ENCODE results near the gene MPND. TPM values are rescaled to one million over a fixed set of nuclear protein-coding genes. Genes with fewer than 3 reads are reported as not detected.

Gene MPND
- total RNA-seq, 2 experiments from 2014 or later = 7.2 to 19.1 TPM

DNA sequence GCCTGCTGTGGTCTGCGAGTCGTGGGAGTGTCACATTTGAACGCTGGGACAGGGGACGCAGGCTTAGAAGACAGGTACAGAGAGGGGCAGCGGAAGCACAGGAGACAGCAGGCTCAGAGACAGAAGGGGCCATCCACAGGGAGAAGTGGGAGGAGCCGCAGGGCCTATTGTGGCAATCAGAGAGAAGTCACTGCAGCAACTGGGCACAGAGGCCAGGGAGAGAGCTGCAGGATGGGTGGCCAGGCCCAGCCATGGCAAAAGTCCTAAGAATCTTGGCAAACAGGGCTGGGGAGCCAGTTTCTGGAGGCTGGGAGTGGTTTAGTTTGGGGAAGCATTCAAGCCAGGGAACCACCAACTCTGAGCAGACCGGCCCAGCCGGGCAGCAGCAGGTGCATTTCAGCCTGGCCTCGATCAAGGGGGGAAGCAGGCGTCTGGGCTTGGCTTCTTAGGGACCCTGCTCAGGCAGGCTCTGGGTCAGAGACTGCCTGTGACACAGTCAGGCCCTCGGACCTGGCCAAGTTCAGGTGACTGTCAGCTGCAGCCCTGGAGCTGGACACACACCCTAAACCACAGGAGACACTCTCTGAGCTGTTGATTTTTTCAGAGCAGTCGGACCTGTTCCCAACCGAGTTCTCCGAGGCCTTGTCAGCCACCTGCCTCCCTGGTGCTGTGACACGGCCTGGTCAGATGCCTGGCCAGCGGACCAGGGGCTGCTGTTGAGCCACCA lies 45.1 kb downstream of the MPND start:
- TF ChIP-seq, protein P1, sequence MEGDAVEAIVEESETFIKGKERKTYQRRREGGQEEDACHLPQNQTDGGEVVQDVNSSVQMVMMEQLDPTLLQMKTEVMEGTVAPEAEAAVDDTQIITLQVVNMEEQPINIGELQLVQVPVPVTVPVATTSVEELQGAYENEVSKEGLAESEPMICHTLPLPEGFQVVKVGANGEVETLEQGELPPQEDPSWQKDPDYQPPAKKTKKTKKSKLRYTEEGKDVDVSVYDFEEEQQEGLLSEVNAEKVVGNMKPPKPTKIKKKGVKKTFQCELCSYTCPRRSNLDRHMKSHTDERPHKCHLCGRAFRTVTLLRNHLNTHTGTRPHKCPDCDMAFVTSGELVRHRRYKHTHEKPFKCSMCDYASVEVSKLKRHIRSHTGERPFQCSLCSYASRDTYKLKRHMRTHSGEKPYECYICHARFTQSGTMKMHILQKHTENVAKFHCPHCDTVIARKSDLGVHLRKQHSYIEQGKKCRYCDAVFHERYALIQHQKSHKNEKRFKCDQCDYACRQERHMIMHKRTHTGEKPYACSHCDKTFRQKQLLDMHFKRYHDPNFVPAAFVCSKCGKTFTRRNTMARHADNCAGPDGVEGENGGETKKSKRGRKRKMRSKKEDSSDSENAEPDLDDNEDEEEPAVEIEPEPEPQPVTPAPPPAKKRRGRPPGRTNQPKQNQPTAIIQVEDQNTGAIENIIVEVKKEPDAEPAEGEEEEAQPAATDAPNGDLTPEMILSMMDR (conservative IDR thresholded peaks at IDR 0.05; ENCODE audit: low read length) = no peak
- TF ChIP-seq EZH2phosphoT487 (IDR thresholded peaks at IDR 0.05; ENCODE audit: borderline replicate concordance, low read depth, low read length) = no peak
- no TSS peak for BruUV-seq (replicated peaks)
- no peak overlapping the region for H3K4me3 ChIP-seq (ENCODE audit: low read depth, low read length, poor library complexity, severe bottlenecking)
- no peak for DNase-seq (ENCODE audit: low spot score)
- no peaks in the 10 kb centered on the region for H3K9me3 ChIP-seq (ENCODE audit: low read length)
- no peaks in the 10 kb centered on the region for H3K4me1 ChIP-seq (ENCODE audit: insufficient read depth, low read length, poor library complexity, severe bottlenecking)
- POLR2A ChIA-PET = no interaction called here
- H3K9me2 ChIP-seq (ENCODE audit: insufficient read depth, low read length) = no peaks in the 10 kb centered on the region
- CTCF ChIA-PET (ENCODE audit: unreplicated experiment) = no interaction called here
- peaks cover 40% of the 10 kb centered on the region; the same call in 1 of the 2 replicates for H3K36me3 ChIP-seq (ENCODE audit: insufficient read depth, low read length)
- intact Hi-C loops (cut with micrococcal nuclease; ENCODE audit: unreplicated experiment) = no loop called here
- H3K4me2 ChIP-seq (ENCODE audit: low read length) = no peak overlapping the region
- no peaks in the 10 kb centered on the region; the same call in 1 of the 2 replicates for H4K20me1 ChIP-seq (ENCODE audit: insufficient read depth, low read length)
- H2AFZ ChIP-seq (ENCODE audit: low read length) = no peak overlapping the region
- H3K27ac ChIP-seq (ENCODE audit: low read depth, low read length, poor library complexity, severe bottlenecking) = no peak overlapping the region
- H3K79me2 ChIP-seq (ENCODE audit: insufficient read depth, low read depth, low read length) = peaks cover 35% of the 10 kb centered on the region; the same call in 1 of the 2 replicates

DNA sequence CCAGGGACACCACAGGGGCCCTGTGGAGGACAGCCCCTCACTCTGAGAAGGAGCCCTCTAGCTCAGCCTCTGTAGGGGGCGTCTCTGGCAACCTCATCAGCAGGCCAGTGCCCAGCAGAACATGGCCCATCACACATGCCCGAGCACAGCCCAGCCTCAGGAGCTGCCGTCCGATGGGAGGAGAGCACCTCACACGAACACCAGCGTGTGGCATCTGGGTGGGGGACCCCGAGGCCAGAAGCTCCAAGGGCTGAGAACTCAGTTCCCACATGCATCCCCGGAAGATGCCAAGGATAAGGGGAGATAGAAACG lies 45.7 kb downstream of the MPND start:
- Histone ChIP-seq H3K9me3 (ENCODE audit: low read length) (no peaks in the 10 kb centered on the region), H3K4me1 (ENCODE audit: insufficient read depth, low read length, poor library complexity, severe bottlenecking) (no peaks in the 10 kb centered on the region), H3K36me3 (ENCODE audit: insufficient read depth, low read length) (peaks cover 37% of the 10 kb centered on the region; the same call in 1 of the 2 replicates), H4K20me1 (ENCODE audit: insufficient read depth, low read length) (no peaks in the 10 kb centered on the region; the same call in 1 of the 2 replicates), H3K9me2 (ENCODE audit: insufficient read depth, low read length) (no peaks in the 10 kb centered on the region), H3K79me2 (ENCODE audit: insufficient read depth, low read depth, low read length) (peaks cover 40% of the 10 kb centered on the region; the same call in 1 of the 2 replicates), H3K27ac (ENCODE audit: low read depth, low read length, poor library complexity, severe bottlenecking) (no peak overlapping the region), H2AFZ (ENCODE audit: low read length) (no peak overlapping the region), H3K4me2 (ENCODE audit: low read length) (no peak overlapping the region), H3K4me3 (ENCODE audit: low read depth, low read length, poor library complexity, severe bottlenecking) (no peak overlapping the region)
- TF ChIP-seq, protein P1 (conservative IDR thresholded peaks at IDR 0.05; ENCODE audit: low read length) = no peak
- TF ChIP-seq EZH2phosphoT487 (IDR thresholded peaks at IDR 0.05; ENCODE audit: borderline replicate concordance, low read depth, low read length) = no peak
- ChIA-PET CTCF (ENCODE audit: unreplicated experiment) (no interaction called here), POLR2A (no interaction called here)
- intact Hi-C loops (cut with micrococcal nuclease; ENCODE audit: unreplicated experiment) = no loop called here
- DNase-seq (ENCODE audit: low spot score) = no peak
- BruUV-seq (replicated peaks) = no TSS peak

DNA sequence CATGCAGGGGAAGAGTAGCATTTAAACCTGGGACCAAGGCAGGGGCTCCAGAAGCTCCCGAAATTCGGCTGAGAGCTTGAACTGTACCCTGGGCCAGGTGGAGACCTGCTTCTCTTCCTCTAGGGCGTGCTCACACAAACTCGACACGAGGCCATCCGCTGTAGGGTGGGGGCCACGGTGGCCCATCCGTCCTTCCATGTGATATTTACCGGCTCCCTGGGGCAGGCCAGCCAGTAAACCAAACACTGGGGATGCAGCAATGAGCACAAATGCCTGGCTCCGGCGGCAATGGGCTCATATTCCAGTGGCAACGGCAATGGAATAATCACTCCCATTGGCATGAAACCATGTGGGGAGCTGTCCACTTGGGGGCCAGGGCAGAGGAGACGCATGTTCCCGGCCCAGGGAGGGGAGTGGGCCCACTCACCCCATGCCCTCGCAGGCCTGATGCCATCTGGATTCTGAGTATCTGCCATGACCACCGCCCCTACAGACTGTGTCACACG lies 46.2 kb downstream of the MPND start:
- H3K4me2 ChIP-seq (ENCODE audit: low read length) = no peak overlapping the region
- TF ChIP-seq, protein P1 (conservative IDR thresholded peaks at IDR 0.05; ENCODE audit: low read length) = no peak
- TF ChIP-seq EZH2phosphoT487 (IDR thresholded peaks at IDR 0.05; ENCODE audit: borderline replicate concordance, low read depth, low read length) = no peak
- H3K9me2 ChIP-seq (ENCODE audit: insufficient read depth, low read length) = no peaks in the 10 kb centered on the region
- H4K20me1 ChIP-seq (ENCODE audit: insufficient read depth, low read length) = no peaks in the 10 kb centered on the region; the same call in 1 of the 2 replicates
- no peak overlapping the region for H2AFZ ChIP-seq (ENCODE audit: low read length)
- no peaks in the 10 kb centered on the region for H3K9me3 ChIP-seq (ENCODE audit: low read length)
- no peaks in the 10 kb centered on the region for H3K4me1 ChIP-seq (ENCODE audit: insufficient read depth, low read length, poor library complexity, severe bottlenecking)
- no peak overlapping the region for H3K27ac ChIP-seq (ENCODE audit: low read depth, low read length, poor library complexity, severe bottlenecking)
- H3K4me3 ChIP-seq (ENCODE audit: low read depth, low read length, poor library complexity, severe bottlenecking) = no peak overlapping the region
- POLR2A ChIA-PET = no interaction called here
- no TSS peak for BruUV-seq (replicated peaks)
- CTCF ChIA-PET (ENCODE audit: unreplicated experiment) = no interaction called here
- peaks cover 34% of the 10 kb centered on the region; the same call in 1 of the 2 replicates for H3K36me3 ChIP-seq (ENCODE audit: insufficient read depth, low read length)
- no peak for DNase-seq (ENCODE audit: low spot score)
- peaks cover 45% of the 10 kb centered on the region; the same call in 1 of the 2 replicates for H3K79me2 ChIP-seq (ENCODE audit: insufficient read depth, low read depth, low read length)
- intact Hi-C loops (cut with micrococcal nuclease; ENCODE audit: unreplicated experiment) = no loop called here

Measured in OCI-LY7 (cell line).